ENCODE results near the gene EYA2.

EYA2 gene

GRCh38 chr20:46994341-46994740 lies 99.7 kb downstream of the EYA2 start:
- Histone ChIP-seq H3K9me3 (ENCODE audit: control extremely low read depth in 1 of 5, control insufficient read depth in 4 of 5, insufficient read depth in 2 of 5, low read depth in 1 of 5, low read length in 4 of 5) (no peaks in the 10 kb centered on the region), H3K4me1 (ENCODE audit: control extremely low read depth in 1 of 4, control insufficient read depth in 4 of 4, insufficient read depth in 4 of 4, low read length in 3 of 4) (no peaks in the 10 kb centered on the region), H3K27me3 (replicated peaks in 2 of 5; ENCODE audit: control insufficient read depth in 4 of 5, insufficient read depth in 5 of 5, low read length in 4 of 5) (peaks cover 0 to 50% (median 7%) of the 10 kb centered on the region in 5 experiments), H3K27ac (ENCODE audit: insufficient read depth in 1 of 2, low read depth in 1 of 2, low read length in 2 of 2, poor library complexity in 1 of 2, severe bottlenecking in 2 of 2) (no peak overlapping the region), H3K36me3 (ENCODE audit: control insufficient read depth in 4 of 4, insufficient read depth in 4 of 4, low read length in 3 of 4) (no peaks in the 10 kb centered on the region), H3K4me3 (ENCODE audit: control insufficient read depth in 1 of 7, extremely low read depth in 1 of 7, insufficient read depth in 4 of 7, low read depth in 2 of 7, low read length in 6 of 7) (no peak overlapping the region)
- peak in 2 of 3 donors; percentile 13 to 20 for DNase-seq
- ChIA-PET POLR2A (no interaction called here), CTCF (no interaction called here)
- WGBS (ENCODE audit: insufficient coverage), result 0% methylated on average over 4 of the region's 5 CpGs

GRCh38 chr20:46995561-46996142 lies 101.0 kb downstream of the EYA2 start:
- POLR2A ChIA-PET, result no interaction called here

GRCh38 chr20:46997187-46997586 lies 102.5 kb downstream of the EYA2 start:
- 80% methylated on average over 1 of the region's 2 CpGs for WGBS (ENCODE audit: insufficient coverage)
- CTCF ChIA-PET, result interaction anchor here (1.2 kb wide), 1 partner anchor 245 kb away, joined by 3 read pairs; no protein-coding TSS in a partner anchor

More at GRCh38 chr20:46995561-46996142, 101.0 kb downstream of the EYA2 start:
- 42% methylated on average over 4 of the region's 5 CpGs for WGBS (ENCODE audit: insufficient coverage)
- Histone ChIP-seq H3K36me3 (ENCODE audit: control insufficient read depth in 4 of 4, insufficient read depth in 4 of 4, low read length in 3 of 4) (no peaks in the 10 kb centered on the region), H3K9me3 (ENCODE audit: control extremely low read depth in 1 of 5, control insufficient read depth in 4 of 5, insufficient read depth in 2 of 5, low read depth in 1 of 5, low read length in 4 of 5) (no peaks in the 10 kb centered on the region), H3K4me3 (ENCODE audit: control insufficient read depth in 1 of 7, extremely low read depth in 1 of 7, insufficient read depth in 4 of 7, low read depth in 2 of 7, low read length in 6 of 7) (no peak overlapping the region), H3K27ac (ENCODE audit: insufficient read depth in 1 of 2, low read depth in 1 of 2, low read length in 2 of 2, poor library complexity in 1 of 2, severe bottlenecking in 2 of 2) (no peak overlapping the region), H3K27me3 (replicated peaks in 2 of 5; ENCODE audit: control insufficient read depth in 4 of 5, insufficient read depth in 5 of 5, low read length in 4 of 5) (peaks cover 0 to 45% (median 8%) of the 10 kb centered on the region in 5 experiments), H3K4me1 (ENCODE audit: control extremely low read depth in 1 of 4, control insufficient read depth in 4 of 4, insufficient read depth in 4 of 4, low read length in 3 of 4) (no peaks in the 10 kb centered on the region)
- CTCF ChIA-PET, result no interaction called here
- DNase-seq, result no peak

GRCh38 chr20:46998477-46999240 lies 104.0 kb downstream of the EYA2 start:
- no peak for DNase-seq
- 22% methylated on average over 3 of the region's 6 CpGs for WGBS (ENCODE audit: insufficient coverage)
- no peak overlapping the region for H3K4me3 ChIP-seq (ENCODE audit: control insufficient read depth in 1 of 7, extremely low read depth in 1 of 7, insufficient read depth in 4 of 7, low read depth in 2 of 7, low read length in 6 of 7)

More at GRCh38 chr20:46997187-46997586, 102.5 kb downstream of the EYA2 start:
- no peak for DNase-seq
- no peak overlapping the region for H3K27ac ChIP-seq (ENCODE audit: insufficient read depth in 1 of 2, low read depth in 1 of 2, low read length in 2 of 2, poor library complexity in 1 of 2, severe bottlenecking in 2 of 2)
- no peaks in the 10 kb centered on the region for H3K9me3 ChIP-seq (ENCODE audit: control extremely low read depth in 1 of 5, control insufficient read depth in 4 of 5, insufficient read depth in 2 of 5, low read depth in 1 of 5, low read length in 4 of 5)
- H3K4me3 ChIP-seq (ENCODE audit: control insufficient read depth in 1 of 7, extremely low read depth in 1 of 7, insufficient read depth in 4 of 7, low read depth in 2 of 7, low read length in 6 of 7), result no peak overlapping the region
- peaks cover 0 to 38% (median 8%) of the 10 kb centered on the region in 5 experiments for H3K27me3 ChIP-seq (replicated peaks in 2 of 5; ENCODE audit: control insufficient read depth in 4 of 5, insufficient read depth in 5 of 5, low read length in 4 of 5)
- POLR2A ChIA-PET, result no interaction called here
- H3K36me3 ChIP-seq (ENCODE audit: control insufficient read depth in 4 of 4, insufficient read depth in 4 of 4, low read length in 3 of 4), result no peaks in the 10 kb centered on the region
- no peaks in the 10 kb centered on the region for H3K4me1 ChIP-seq (ENCODE audit: control extremely low read depth in 1 of 4, control insufficient read depth in 4 of 4, insufficient read depth in 4 of 4, low read length in 3 of 4)

GRCh38 chr20:46999801-47000465 lies 105.3 kb downstream of the EYA2 start:
- H3K27ac ChIP-seq (ENCODE audit: insufficient read depth in 1 of 2, low read depth in 1 of 2, low read length in 2 of 2, poor library complexity in 1 of 2, severe bottlenecking in 2 of 2), result no peak overlapping the region
- DNase-seq, result no peak
- H3K9me3 ChIP-seq (ENCODE audit: control extremely low read depth in 1 of 5, control insufficient read depth in 4 of 5, insufficient read depth in 2 of 5, low read depth in 1 of 5, low read length in 4 of 5), result peaks cover 0 to 6% (median 0%) of the 10 kb centered on the region in 5 experiments
- POLR2A ChIA-PET, result no interaction called here
- H3K4me3 ChIP-seq (ENCODE audit: control insufficient read depth in 1 of 7, extremely low read depth in 1 of 7, insufficient read depth in 4 of 7, low read depth in 2 of 7, low read length in 6 of 7), result no peak overlapping the region
- peaks cover 0 to 23% (median 8%) of the 10 kb centered on the region in 5 experiments for H3K27me3 ChIP-seq (replicated peaks in 2 of 5; ENCODE audit: control insufficient read depth in 4 of 5, insufficient read depth in 5 of 5, low read length in 4 of 5)
- CTCF ChIA-PET, result no interaction called here
- 88% methylated on average over 11 of the region's 11 CpGs for WGBS (ENCODE audit: insufficient coverage)
- H3K36me3 ChIP-seq (ENCODE audit: control insufficient read depth in 4 of 4, insufficient read depth in 4 of 4, low read length in 3 of 4), result no peaks in the 10 kb centered on the region
- H3K4me1 ChIP-seq (ENCODE audit: control extremely low read depth in 1 of 4, control insufficient read depth in 4 of 4, insufficient read depth in 4 of 4, low read length in 3 of 4), result no peaks in the 10 kb centered on the region

More at GRCh38 chr20:46998477-46999240, 104.0 kb downstream of the EYA2 start:
- no peak overlapping the region for H3K27ac ChIP-seq (ENCODE audit: insufficient read depth in 1 of 2, low read depth in 1 of 2, low read length in 2 of 2, poor library complexity in 1 of 2, severe bottlenecking in 2 of 2)
- H3K36me3 ChIP-seq (ENCODE audit: control insufficient read depth in 4 of 4, insufficient read depth in 4 of 4, low read length in 3 of 4), result no peaks in the 10 kb centered on the region
- ChIA-PET POLR2A (no interaction called here), CTCF (interaction anchor here (1.2 kb wide), 1 partner anchor 246 kb away, joined by 3 read pairs; no protein-coding TSS in a partner anchor)
- no peaks in the 10 kb centered on the region for H3K9me3 ChIP-seq (ENCODE audit: control extremely low read depth in 1 of 5, control insufficient read depth in 4 of 5, insufficient read depth in 2 of 5, low read depth in 1 of 5, low read length in 4 of 5)
- no peaks in the 10 kb centered on the region for H3K4me1 ChIP-seq (ENCODE audit: control extremely low read depth in 1 of 4, control insufficient read depth in 4 of 4, insufficient read depth in 4 of 4, low read length in 3 of 4)
- peaks cover 0 to 23% (median 8%) of the 10 kb centered on the region in 5 experiments for H3K27me3 ChIP-seq (replicated peaks in 2 of 5; ENCODE audit: control insufficient read depth in 4 of 5, insufficient read depth in 5 of 5, low read length in 4 of 5)

GRCh38 chr20:47003223-47003622 lies 108.6 kb downstream of the EYA2 start:
- peaks cover 0 to 6% (median 0%) of the 10 kb centered on the region in 5 experiments for H3K9me3 ChIP-seq (ENCODE audit: control extremely low read depth in 1 of 5, control insufficient read depth in 4 of 5, insufficient read depth in 2 of 5, low read depth in 1 of 5, low read length in 4 of 5)
- no peaks in the 10 kb centered on the region for H3K36me3 ChIP-seq (ENCODE audit: control insufficient read depth in 4 of 4, insufficient read depth in 4 of 4, low read length in 3 of 4)
- H3K4me1 ChIP-seq (ENCODE audit: control extremely low read depth in 1 of 4, control insufficient read depth in 4 of 4, insufficient read depth in 4 of 4, low read length in 3 of 4), result no peaks in the 10 kb centered on the region
- no peak overlapping the region for H3K27ac ChIP-seq (ENCODE audit: insufficient read depth in 1 of 2, low read depth in 1 of 2, low read length in 2 of 2, poor library complexity in 1 of 2, severe bottlenecking in 2 of 2)
- ChIA-PET CTCF (no interaction called here), POLR2A (no interaction called here)
- H3K27me3 ChIP-seq (replicated peaks in 2 of 5; ENCODE audit: control insufficient read depth in 4 of 5, insufficient read depth in 5 of 5, low read length in 4 of 5), result peaks cover 0 to 14% (median 4%) of the 10 kb centered on the region in 5 experiments
- no peak overlapping the region for H3K4me3 ChIP-seq (ENCODE audit: control insufficient read depth in 1 of 7, extremely low read depth in 1 of 7, insufficient read depth in 4 of 7, low read depth in 2 of 7, low read length in 6 of 7)
- WGBS (ENCODE audit: insufficient coverage), result 63% methylated on average over 2 of the region's 6 CpGs
- no peak for DNase-seq

- 95% methylated on average over 3 of the region's 4 CpGs for WGBS (ENCODE audit: insufficient coverage)
- POLR2A ChIA-PET, result no interaction called here
- no peak for DNase-seq
- Histone ChIP-seq H3K4me1 (ENCODE audit: control extremely low read depth in 1 of 4, control insufficient read depth in 4 of 4, insufficient read depth in 4 of 4, low read length in 3 of 4) (no peaks in the 10 kb centered on the region), H3K4me3 (ENCODE audit: control insufficient read depth in 1 of 7, extremely low read depth in 1 of 7, insufficient read depth in 4 of 7, low read depth in 2 of 7, low read length in 6 of 7) (no peak overlapping the region), H3K27ac (ENCODE audit: insufficient read depth in 1 of 2, low read depth in 1 of 2, low read length in 2 of 2, poor library complexity in 1 of 2, severe bottlenecking in 2 of 2) (no peak overlapping the region), H3K36me3 (ENCODE audit: control insufficient read depth in 4 of 4, insufficient read depth in 4 of 4, low read length in 3 of 4) (no peaks in the 10 kb centered on the region), H3K9me3 (ENCODE audit: control extremely low read depth in 1 of 5, control insufficient read depth in 4 of 5, insufficient read depth in 2 of 5, low read depth in 1 of 5, low read length in 4 of 5) (peaks cover 0 to 6% (median 0%) of the 10 kb centered on the region in 5 experiments), H3K27me3 (replicated peaks in 2 of 5; ENCODE audit: control insufficient read depth in 4 of 5, insufficient read depth in 5 of 5, low read length in 4 of 5) (peaks cover 0 to 14% (median 0%) of the 10 kb centered on the region in 5 experiments)
- CTCF ChIA-PET, result no interaction called here
These were observed 109.5 kb downstream of the EYA2 start for GRCh38 chr20:47004179-47004578.

Data from common myeloid progenitor, CD34-positive (primary cell).